Activated CD8-positive, alpha-beta memory T cell treated with anti-CD3 and anti-CD28 coated beads, Interleukin-2, amount 50 U/mL, for 4 hours (primary cell): ENCODE data around the gene WDR53.
A peak's percentile ranks its signal among the peaks of the same experiment; 100 is the strongest.
"Not testable (repeated sequence)": the region's sequence is repeated elsewhere in the genome, so short reads cannot be mapped to it uniquely, and the experiment has no call there.

Experiments used
- DNase-seq: peaks from one replicate; pipeline ENCODE4 v3.0.0-alpha.2; 2020

Gene WDR53

DNA sequence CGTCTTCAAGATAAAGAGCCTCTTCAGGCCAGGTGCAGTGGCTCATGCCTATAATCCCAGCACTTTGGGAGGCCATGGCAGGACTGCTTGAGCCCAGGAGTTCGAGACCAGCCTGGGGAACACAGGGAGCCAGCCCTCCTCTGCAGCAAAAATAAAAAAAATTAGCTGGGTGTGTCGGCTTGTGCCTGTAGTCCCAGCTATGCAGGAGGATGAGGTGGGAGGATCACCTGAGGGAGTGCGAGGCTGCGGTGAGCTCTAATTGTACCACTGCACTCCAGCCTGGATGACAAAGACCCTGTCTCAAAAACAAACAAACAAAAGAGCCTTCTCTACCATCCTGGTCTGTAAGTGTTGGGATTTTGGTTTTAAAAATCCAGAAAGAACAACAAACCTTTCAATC, 11.1 kb downstream of the WDR53 start:
- no peak for DNase-seq

DNA sequence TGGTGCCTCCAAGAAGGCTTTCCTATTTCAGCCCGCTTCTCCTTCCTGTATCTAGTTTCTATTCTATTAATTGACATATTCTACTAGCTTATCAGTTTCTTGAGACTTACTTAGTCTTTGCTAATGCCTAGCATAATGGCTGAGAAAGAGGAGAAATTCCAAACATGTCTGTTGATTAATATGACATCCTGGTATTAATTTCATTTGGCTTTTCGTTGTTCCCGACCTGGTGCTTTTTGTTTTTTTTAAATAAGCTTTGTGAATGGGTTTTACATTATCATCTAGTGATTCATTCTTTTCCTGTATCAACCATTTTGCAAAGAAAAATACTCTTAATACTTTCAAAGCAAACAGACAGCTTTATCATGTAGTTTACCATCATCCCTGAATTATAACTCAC, 13.1 kb downstream of the WDR53 start:
- DNase-seq = no peak

DNA sequence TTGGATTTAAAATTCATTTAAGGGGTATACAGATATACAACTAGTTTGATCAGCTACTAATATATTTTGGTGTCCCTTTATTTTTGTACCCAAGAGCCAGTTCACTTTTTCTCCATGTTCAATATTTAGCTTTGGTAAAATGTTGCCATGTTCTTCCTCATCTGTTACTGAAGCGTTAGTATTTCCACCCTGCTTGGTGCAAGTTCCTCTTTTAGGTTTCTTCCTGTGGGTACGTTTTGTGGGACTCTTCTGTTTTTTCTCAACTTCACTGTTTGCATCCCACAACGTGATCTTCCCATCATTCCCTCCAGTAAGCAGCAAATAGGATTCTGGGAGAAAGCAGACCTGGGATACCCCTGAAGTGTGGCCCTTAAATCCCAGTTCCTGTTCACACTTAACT, 14.1 kb downstream of the WDR53 start:
- no peak for DNase-seq

- no peak for DNase-seq
Measured at GRCh38 chr3:196553551-196553950, 14.8 kb downstream of the WDR53 start.

DNA sequence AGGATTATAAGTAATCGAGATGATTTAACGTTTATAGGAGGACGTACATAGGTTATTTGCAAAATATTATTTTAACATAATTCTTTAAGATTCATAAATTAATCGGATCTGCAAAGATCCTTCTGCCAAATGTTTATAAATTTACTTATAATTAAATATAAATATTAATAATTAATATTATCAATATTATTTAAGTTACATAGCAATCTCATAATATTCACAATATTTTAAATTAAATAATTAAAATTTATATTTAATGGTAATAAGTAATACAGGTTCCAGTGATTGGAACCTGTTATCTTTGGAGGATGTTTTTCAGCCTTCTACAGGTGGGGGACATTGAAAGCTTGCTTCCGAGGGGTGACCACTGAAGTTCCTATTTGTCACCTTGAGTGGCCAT, 16.1 kb downstream of the WDR53 start:
- no peak for DNase-seq

GRCh38 chr3:196550172-196550571, 18.2 kb downstream of the WDR53 start:
- DNase-seq = not testable (repeated sequence)

GRCh38 chr3:196549312-196549711, 19.0 kb downstream of the WDR53 start:
- not testable (repeated sequence) for DNase-seq

- DNase-seq = no peak
Measured at GRCh38 chr3:196547067-196547466, 21.3 kb downstream of the WDR53 start.

- DNase-seq = no peak
Measured at GRCh38 chr3:196546537-196546936, 21.8 kb downstream of the WDR53 start.

GRCh38 chr3:196544491-196544992, 23.8 kb downstream of the WDR53 start:
- no peak for DNase-seq

GRCh38 chr3:196541684-196542445, 26.5 kb downstream of the WDR53 start:
- no peak for DNase-seq

GRCh38 chr3:196537319-196537984, 30.9 kb downstream of the WDR53 start:
- peak; percentile 67 for DNase-seq

GRCh38 chr3:196533260-196533681, 35.1 kb downstream of the WDR53 start:
- DNase-seq = no peak

DNA sequence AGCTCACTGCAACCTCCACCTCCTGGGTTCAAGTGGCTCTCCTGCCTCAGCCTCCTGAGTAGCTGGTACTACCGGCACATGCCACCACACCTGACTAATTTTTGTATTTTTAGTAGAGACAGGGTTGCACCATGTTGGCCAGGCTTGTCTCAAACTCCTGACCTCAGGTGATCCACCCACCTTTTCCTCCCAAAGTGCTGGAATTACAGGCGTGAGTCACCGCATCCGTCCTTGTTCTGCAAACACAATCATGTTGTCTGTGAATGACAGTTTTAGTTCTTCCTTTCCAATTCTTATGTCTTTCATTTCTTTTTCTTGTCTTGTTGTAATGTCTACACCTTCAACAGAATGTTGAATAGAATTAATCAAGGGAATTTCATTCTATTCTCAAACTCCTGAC, 36.9 kb downstream of the WDR53 start:
- no peak for DNase-seq

GRCh38 chr3:196528639-196529233, 39.6 kb downstream of the WDR53 start:
- DNase-seq = peak; percentile 80

GRCh38 chr3:196525141-196525540, 43.2 kb downstream of the WDR53 start:
- no peak for DNase-seq

DNA sequence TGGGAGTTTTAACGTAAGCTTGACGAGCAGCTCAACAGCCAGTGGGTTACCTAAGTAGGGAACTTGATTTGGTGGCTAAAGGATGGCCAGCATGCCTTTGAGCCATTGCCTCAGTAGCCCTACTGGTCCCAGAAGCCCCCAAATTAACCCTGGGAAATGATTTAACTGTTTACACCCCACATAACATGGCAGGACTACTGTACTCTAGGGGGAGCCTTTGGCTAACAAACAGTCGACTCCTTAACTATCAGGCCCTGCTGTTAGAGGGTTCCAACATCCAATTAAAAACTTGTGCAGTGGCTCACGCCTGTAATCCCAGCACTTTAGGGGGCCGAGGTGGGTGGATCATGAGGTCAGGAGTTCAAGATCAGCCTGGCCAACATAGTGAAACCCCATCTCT, 43.8 kb downstream of the WDR53 start:
- DNase-seq = no peak

DNA sequence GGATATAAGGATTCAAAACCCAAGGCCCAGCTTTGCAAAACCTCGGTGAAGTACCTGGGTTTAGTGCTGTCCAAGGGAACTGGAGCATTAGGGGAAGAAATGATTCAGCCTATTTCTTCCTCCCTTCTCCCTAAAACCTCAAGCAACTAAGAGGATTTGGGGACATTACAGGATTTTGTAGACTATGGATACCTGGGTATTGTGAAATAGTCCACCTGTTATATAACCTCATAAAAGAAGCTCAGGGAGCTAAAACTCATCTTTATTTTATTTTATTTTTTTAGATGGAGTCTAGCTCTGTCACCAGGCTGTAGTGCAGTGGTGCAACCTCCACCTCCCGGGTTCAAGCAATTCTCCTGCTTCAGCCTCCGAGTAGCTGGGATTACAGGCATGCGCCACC, 44.5 kb downstream of the WDR53 start:
- no peak for DNase-seq

DNA sequence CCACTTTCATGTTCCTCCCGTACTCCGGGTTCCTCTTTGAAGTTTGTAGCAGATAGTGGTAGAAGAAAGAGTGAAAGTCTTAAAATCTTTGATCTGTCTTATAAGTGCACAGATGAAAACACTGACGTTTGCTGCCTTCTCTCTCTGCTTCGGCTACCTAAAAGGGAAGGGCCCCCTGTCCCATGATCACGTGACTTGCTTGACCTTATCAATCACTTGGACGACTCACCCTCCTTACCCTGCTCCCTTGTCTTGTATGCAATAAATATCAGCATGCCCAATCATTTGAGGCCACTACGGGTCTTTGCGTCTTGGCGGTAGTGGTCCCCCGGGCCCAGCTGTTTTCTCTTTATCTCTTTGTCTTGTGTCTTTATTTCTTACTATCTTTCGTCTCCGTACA, 47.1 kb downstream of the WDR53 start:
- not testable (repeated sequence) for DNase-seq

- DNase-seq = no peak
Measured at GRCh38 chr3:196519718-196520082, 48.7 kb downstream of the WDR53 start.

DNA sequence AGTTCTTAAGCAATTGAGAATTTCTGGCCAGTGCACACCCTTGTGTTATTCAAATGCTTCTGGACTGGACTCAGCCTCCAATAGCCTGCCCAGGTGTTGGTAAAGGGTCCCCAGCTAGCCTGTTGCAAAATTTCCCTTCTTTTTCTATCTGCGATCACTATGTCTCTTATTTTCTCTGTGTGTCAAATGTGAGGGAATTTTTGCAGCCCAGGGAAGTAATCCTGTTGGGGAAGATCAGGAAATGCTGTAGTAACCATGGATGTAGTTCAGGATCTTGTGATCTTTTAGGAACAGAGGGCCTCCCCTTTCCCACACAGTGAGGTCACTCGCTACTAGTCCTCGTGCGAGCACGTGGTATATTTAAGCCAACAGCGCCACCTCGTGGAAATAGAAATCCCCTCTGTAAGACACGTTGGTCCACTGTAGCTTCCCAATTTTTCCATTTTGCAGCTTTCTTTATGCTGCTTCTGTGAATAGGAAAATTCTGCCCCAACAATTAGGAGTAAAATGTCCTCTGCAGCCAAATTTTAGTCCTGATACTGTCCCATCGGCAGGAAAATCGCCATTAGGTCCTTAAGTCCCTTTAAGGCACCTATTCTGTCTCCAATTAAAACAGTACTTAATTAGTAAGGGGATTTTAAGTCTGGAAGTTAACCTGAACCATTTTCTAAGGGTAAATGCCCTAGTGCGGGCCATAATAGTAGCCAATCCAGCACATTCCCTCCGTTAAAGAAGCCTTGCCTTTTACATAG, 49.2 kb downstream of the WDR53 start:
- peak; percentile 51 for DNase-seq

DNA sequence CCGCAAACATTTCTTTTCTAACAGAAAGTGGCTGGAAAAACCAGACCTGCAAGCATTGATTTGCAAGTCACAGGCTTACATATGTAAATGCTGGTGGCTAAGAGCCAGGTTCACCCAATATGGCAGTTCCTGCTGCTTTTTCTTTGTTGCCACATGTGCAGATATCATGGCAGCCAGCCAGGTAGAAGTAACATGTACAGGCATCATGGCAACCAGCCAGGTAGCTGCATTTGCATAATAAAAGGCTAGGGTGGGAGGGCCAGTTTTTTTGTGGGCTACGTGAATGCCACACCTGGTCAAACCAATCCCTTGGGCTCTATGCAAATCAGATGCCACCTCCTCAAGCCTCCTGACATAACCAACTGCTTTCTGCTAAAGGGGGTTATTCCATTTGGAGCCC, 50.4 kb downstream of the WDR53 start:
- DNase-seq = no peak

DNA sequence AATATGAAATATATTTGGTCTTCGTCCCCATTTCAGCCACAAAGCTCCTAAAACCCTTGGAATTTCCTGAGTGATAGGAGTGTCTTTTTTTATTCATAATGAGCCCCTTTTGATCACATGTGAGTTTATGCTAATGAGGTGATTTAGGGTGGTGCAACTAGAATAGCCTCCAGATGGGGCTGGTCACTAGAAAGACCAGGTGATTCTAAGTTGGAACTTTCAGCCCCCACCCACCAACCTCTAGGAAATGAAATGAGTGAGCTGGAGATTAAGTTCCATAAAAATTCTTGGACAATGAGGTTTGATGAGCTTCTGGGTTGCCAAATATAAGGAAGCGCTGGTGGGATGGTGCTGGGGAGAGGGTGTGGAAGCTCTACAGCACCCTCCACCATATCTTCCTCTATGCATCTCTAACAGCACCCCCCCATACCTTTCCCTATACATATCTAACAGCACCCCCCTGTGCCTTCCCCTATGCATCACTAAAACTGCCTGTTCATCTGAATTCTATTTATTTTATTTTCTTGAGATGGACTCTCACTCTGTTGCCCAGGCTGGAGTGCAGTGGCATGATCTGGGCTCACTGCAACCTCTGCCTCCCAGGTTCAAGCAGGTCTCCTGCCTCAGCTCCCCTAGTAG, 51.1 kb downstream of the WDR53 start:
- DNase-seq = no peak
